IMR-90 (cell line): ENCODE measurements around the gene CCL14. TPM values are rescaled to one million over a fixed set of nuclear protein-coding genes. Genes with fewer than 3 reads are reported as not detected.

Experiments
- ATAC-seq: fragments of 200-7000 bp; cut with Tn5 transposase; 2 replicates; pipeline ENCODE4 v1.9.1; 2020; ENCODE audit warnings: low read depth, mild to moderate bottlenecking, moderate library complexity
- BruUV-seq: library from RNA; stranded (reverse); fragments of 400-500 nt; replicated peaks from 2 replicates; lab custom pipeline; 2021; lab: Mats Ljungman, UMichigan
- CTCF ChIA-PET: fragments of 300-600 bp; formaldehyde crosslinking; extraction: SDS; loops from one replicate; lab custom pipeline; 2021; ENCODE audit warnings: antibody characterized with exemption; lab: Yijun Ruan, JAX
- POLR2A ChIA-PET: fragments of 300-600 bp; sonication (Branson Sonifier 250); formaldehyde crosslinking; loops from one replicate; lab custom pipeline; 2022; ENCODE audit warnings: antibody characterized with exemption; ENCODE audit not compliant: unreplicated experiment; lab: Charles Lee
- DNase-seq: peaks from one replicate; pipeline ENCODE4 v3.0.0; 2013
- H2AFZ ChIP-seq: replicated peaks from 2 replicates; pipeline ENCODE3; 2013; ENCODE audit warnings: low read length, mild to moderate bottlenecking; ENCODE audit not compliant: poor library complexity
- H2AK5ac ChIP-seq: 2 replicates; pipeline ENCODE4 v1.6.1; 2013; ENCODE audit warnings: low read depth, low read length, inconsistent platforms
- H2AK9ac ChIP-seq: replicated peaks from 2 replicates; pipeline ENCODE3; 2013; ENCODE audit warnings: mild to moderate bottlenecking, low read depth, low read length, moderate library complexity; ENCODE audit not compliant: poor library complexity
- H2BK120ac ChIP-seq: 2 replicates; pipeline ENCODE4 v1.6.1; 2013; ENCODE audit warnings: low read depth, low read length, inconsistent platforms
- H2BK15ac ChIP-seq: 3 replicates; pipeline ENCODE4 v1.6.1; 2013; ENCODE audit warnings: low read depth, low read length, inconsistent platforms
- H2BK20ac ChIP-seq: 2 replicates; pipeline ENCODE4 v1.6.1; 2013; ENCODE audit warnings: low read depth, mild to moderate bottlenecking, inconsistent platforms, low read length, moderate library complexity
- H2BK5ac ChIP-seq: 2 replicates; pipeline ENCODE4 v1.6.1; 2013; ENCODE audit warnings: mild to moderate bottlenecking, low read depth, low read length, inconsistent platforms; ENCODE audit not compliant: poor library complexity, severe bottlenecking
- H3K14ac ChIP-seq: replicated peaks from 2 replicates; pipeline ENCODE4 v1.6.1; 2013; ENCODE audit warnings: low read depth, low read length, inconsistent platforms
- H3K18ac ChIP-seq: 2 replicates; pipeline ENCODE4 v1.6.1; 2013; ENCODE audit warnings: low read depth, low read length, control low read depth
- H3K23ac ChIP-seq: 2 replicates; pipeline ENCODE4 v1.6.1; 2013; ENCODE audit warnings: low read depth, low read length, inconsistent platforms
- H3K27ac ChIP-seq: 2 replicates; pipeline ENCODE4 v1.5.1; 2013; ENCODE audit warnings: mild to moderate bottlenecking, control low read depth, low read length; ENCODE audit not compliant: insufficient read depth
- H3K27me3 ChIP-seq: 2 replicates; pipeline ENCODE4 v1.6.1; 2013; ENCODE audit warnings: low read length; ENCODE audit not compliant: control insufficient read depth, insufficient read depth
- H3K36me3 ChIP-seq: 2 replicates; pipeline ENCODE4 v1.6.1; 2013; ENCODE audit warnings: low read length, mixed read lengths; ENCODE audit not compliant: control insufficient read depth, insufficient read depth
- H3K4ac ChIP-seq: 2 replicates; pipeline ENCODE4 v1.6.1; 2013; ENCODE audit warnings: low read depth, low read length, inconsistent platforms
- H3K4me1 ChIP-seq: 2 replicates; pipeline ENCODE4 v1.6.1; 2013; ENCODE audit warnings: low read length, mixed read lengths; ENCODE audit not compliant: control insufficient read depth, insufficient read depth
- H3K4me2 ChIP-seq: 2 replicates; pipeline ENCODE4 v1.6.1; 2013; ENCODE audit warnings: low read depth, mild to moderate bottlenecking, control low read depth, low read length, moderate library complexity
- H3K4me3 ChIP-seq: 2 replicates; pipeline ENCODE4 v1.5.1; 2013; ENCODE audit warnings: low read depth, mild to moderate bottlenecking, control low read depth, low read length, moderate library complexity; ENCODE audit not compliant: insufficient read depth
- H3K56ac ChIP-seq: 2 replicates; pipeline ENCODE4 v1.6.1; 2013; ENCODE audit warnings: low read length, inconsistent platforms; ENCODE audit not compliant: insufficient read depth; ENCODE audit errors: extremely low read depth
- H3K79me1 ChIP-seq, 2 experiments: 2 replicates each; pipeline ENCODE4 v1.6.1; 2013; ENCODE audit warnings: low read length in 2 of 2, inconsistent platforms in 1 of 2, low read depth in 1 of 2
- H3K9ac ChIP-seq: 2 replicates; pipeline ENCODE4 v1.6.1; 2013; ENCODE audit warnings: low read depth, low read length, control low read depth
- H3K9me1 ChIP-seq: 2 replicates; pipeline ENCODE4 v1.6.1; 2013; ENCODE audit warnings: low read length, inconsistent platforms; ENCODE audit not compliant: insufficient read depth
- H3K9me3 ChIP-seq: 2 replicates; pipeline ENCODE4 v1.6.1; 2013; ENCODE audit warnings: low read length; ENCODE audit not compliant: control insufficient read depth, insufficient read depth
- H4K20me1 ChIP-seq: 2 replicates; pipeline ENCODE4 v1.6.1; 2013; ENCODE audit warnings: low read length, inconsistent platforms; ENCODE audit not compliant: insufficient read depth
- H4K5ac ChIP-seq: 2 replicates; pipeline ENCODE4 v1.6.1; 2013; ENCODE audit warnings: mild to moderate bottlenecking, low read depth, low read length, control low read depth
- H4K8ac ChIP-seq, 2 experiments: 2 replicates each; pipeline ENCODE4 v1.6.1; 2013; ENCODE audit warnings: low read depth in 2 of 2, low read length in 2 of 2, control low read depth in 1 of 2, inconsistent platforms in 1 of 2
- H4K91ac ChIP-seq: 2 replicates; pipeline ENCODE4 v1.6.1; 2013; ENCODE audit warnings: low read depth, low read length, inconsistent platforms; ENCODE audit not compliant: insufficient read depth
- BHLHE40 ChIP-seq: fragments of 150-350 bp; IDR thresholded peaks from 2 replicates; pipeline ENCODE4 v1.6.1; 2016; ENCODE audit warnings: mild to moderate bottlenecking, low read depth, low read length
- CEBPB ChIP-seq: IDR thresholded peaks from 2 replicates; pipeline ENCODE4 v1.6.1; 2012; ENCODE audit warnings: low read depth, low read length, improper control_type of control experiment
- CHD1 ChIP-seq: IDR thresholded peaks from 2 replicates; pipeline ENCODE4 v1.6.1; 2012; ENCODE audit warnings: low read depth, low read length, improper control_type of control experiment
- CTCF ChIP-seq: conservative IDR thresholded peaks from 2 replicates; pipeline ENCODE4 v1.5.1; 2012; ENCODE audit warnings: mild to moderate bottlenecking, low read depth, low read length, improper control_type of control experiment
- ELK1 ChIP-seq: fragments of 150-350 bp; IDR thresholded peaks from 2 replicates; pipeline ENCODE4 v1.6.1; 2016; ENCODE audit warnings: low read depth, mild to moderate bottlenecking, low read length, moderate library complexity, borderline replicate concordance
- FOS ChIP-seq: fragments of 150-350 bp; IDR thresholded peaks from 2 replicates; pipeline ENCODE4 v1.6.1; 2016; ENCODE audit warnings: low read depth, low read length
- MAFK ChIP-seq: IDR thresholded peaks from 2 replicates; pipeline ENCODE4 v1.6.1; 2012; ENCODE audit warnings: low read depth, low read length, improper control_type of control experiment
- MAZ ChIP-seq: IDR thresholded peaks from 2 replicates; pipeline ENCODE4 v1.6.1; 2012; ENCODE audit warnings: low read depth, mild to moderate bottlenecking, low read length, improper control_type of control experiment, moderate library complexity, borderline replicate concordance
- MXI1 ChIP-seq: IDR thresholded peaks from 2 replicates; pipeline ENCODE4 v1.6.1; 2012; ENCODE audit warnings: low read depth, mild to moderate bottlenecking, low read length, moderate library complexity, borderline replicate concordance
- NFE2L2 ChIP-seq: fragments of 150-350 bp; IDR thresholded peaks from 2 replicates; pipeline ENCODE4 v1.6.1; 2016; ENCODE audit warnings: low read depth, mild to moderate bottlenecking, low read length
- POLR2A ChIP-seq: IDR thresholded peaks from 2 replicates; pipeline ENCODE4 v1.6.1; 2012; ENCODE audit warnings: mild to moderate bottlenecking, low read depth, low read length
- RAD21 ChIP-seq: IDR thresholded peaks from 2 replicates; pipeline ENCODE4 v1.6.1; 2012; ENCODE audit warnings: low read length, improper control_type of control experiment
- RCOR1 ChIP-seq: IDR thresholded peaks from 2 replicates; pipeline ENCODE4 v1.6.1; 2012; ENCODE audit warnings: mild to moderate bottlenecking, low read length, improper control_type of control experiment; ENCODE audit not compliant: insufficient replicate concordance
- RFX5 ChIP-seq: IDR thresholded peaks from 2 replicates; pipeline ENCODE4 v1.8.0; 2012; ENCODE audit warnings: low read depth, mild to moderate bottlenecking, low read length, moderate library complexity
- SMC3 ChIP-seq: fragments of 150-350 bp; IDR thresholded peaks from 2 replicates; pipeline ENCODE4 v1.6.1; 2016; ENCODE audit warnings: low read depth, mild to moderate bottlenecking, antibody characterized with exemption, low read length, moderate library complexity
- USF2 ChIP-seq: fragments of 150-350 bp; IDR thresholded peaks from 2 replicates; pipeline ENCODE4 v1.6.1; 2017; ENCODE audit warnings: mild to moderate bottlenecking, antibody characterized with exemption, low read length, low read depth
- WGBS, 2 experiments: methylation state at CpG; one replicate each; pipeline versions ENCODE4 v1.1.5 to v1.1.7; 2013; ENCODE audit warnings: missing lambda C conversion rate in 2 of 2; ENCODE audit not compliant: insufficient read length in 1 of 2; ENCODE audit errors: extremely low coverage in 2 of 2; 5-methylcytosine and 5-hydroxymethylcytosine counted together
- dilution Hi-C: fragments of 300-500 bp; cut with HindIII; formaldehyde crosslinking; loops from one replicate; pipeline ENCODE4 v1.14.3; 2018; ENCODE audit warnings: low sequenced_read_pairs; ENCODE audit not compliant: unreplicated experiment
- in situ Hi-C: fragments of 300-500 bp; cut with MboI; formaldehyde crosslinking; loops from 3 replicates; pipeline ENCODE4 v1.14.3; 2019; ENCODE audit warnings: low sequenced_read_pairs, inconsistent platforms, mixed read lengths
- intact Hi-C: fragments of 100-400 bp; cut with micrococcal nuclease; formaldehyde crosslinking; loops from 2 replicates; pipeline ENCODE4 v1.10.0; 2022
- polyA plus RNA-seq, 3 experiments: library from polyadenylated mRNA; depleted of rRNA; stranded (reverse); fragments of >200 nt; gene quantifications; 2 replicates each; pipeline ENCODE4 v1.2.3, GENCODE V29; 2012; ENCODE audit warnings: low replicate concordance in 1 of 3
- total RNA-seq: library from RNA; depleted of rRNA; stranded (reverse); fragments of >200 nt; gene quantifications from 2 replicates; pipeline ENCODE4 v1.2.3, GENCODE V29; 2012

Gene CCL14
- total and polyA plus RNA-seq, 2 of the 4 experiments (the other 2 are of a cell fraction) = not detected

- TF ChIP-seq MAZ = no peak
- TF ChIP-seq USF2 = no peak
- no peak for TF ChIP-seq ELK1
- no peak for TF ChIP-seq SMC3
- TF ChIP-seq NFE2L2 = no peak
- TF ChIP-seq CTCF = no peak
- no peak for TF ChIP-seq CEBPB
- TF ChIP-seq MXI1 = no peak
- no peak for TF ChIP-seq CHD1
- TF ChIP-seq BHLHE40 = no peak
- no peak for TF ChIP-seq FOS
- TF ChIP-seq RAD21 = no peak
- no peak for TF ChIP-seq MAFK
- TF ChIP-seq RCOR1 = no peak
- TF ChIP-seq RFX5 = no peak
- no peak for TF ChIP-seq POLR2A
- no peak overlapping the region for H2AFZ ChIP-seq
- H2AK5ac ChIP-seq = no peak overlapping the region
- H3K4me1 ChIP-seq = no peaks in the 10 kb centered on the region
- H3K56ac ChIP-seq = no peak overlapping the region
- no peaks in the 10 kb centered on the region for H3K9me1 ChIP-seq
- no peak overlapping the region for H2BK120ac ChIP-seq
- no peak overlapping the region for H4K91ac ChIP-seq
- H4K20me1 ChIP-seq = no peaks in the 10 kb centered on the region
- DNase-seq = no peak
- H4K8ac ChIP-seq = no peak overlapping the region
- H3K4ac ChIP-seq = no peak overlapping the region
- intact Hi-C loops (no loop called here), in situ Hi-C loops (no loop called here), dilution Hi-C loops (no loop called here)
- BruUV-seq = no TSS peak
- H3K14ac ChIP-seq = no peak overlapping the region
- no peak overlapping the region for H2AK9ac ChIP-seq
- H2BK20ac ChIP-seq = no peak overlapping the region
- no peak overlapping the region for H3K9ac ChIP-seq
- no peak overlapping the region for H3K27ac ChIP-seq
- H3K4me2 ChIP-seq = no peak overlapping the region
- no peak overlapping the region for H3K18ac ChIP-seq
- H3K9me3 ChIP-seq = no peaks in the 10 kb centered on the region
- WGBS, 2 experiments = no CpG with 5 or more reads among the region's 7 CpGs
- CTCF ChIA-PET = interaction anchor here (0.6 kb wide), 1 partner anchor 239 kb away, joined by 3 read pairs; no protein-coding TSS in a partner anchor
- POLR2A ChIA-PET = no interaction called here
- no peak overlapping the region for H3K4me3 ChIP-seq
- no peak overlapping the region for H3K23ac ChIP-seq
- no peak overlapping the region for H2BK15ac ChIP-seq
- no peak overlapping the region for H4K5ac ChIP-seq
- H3K79me1 ChIP-seq = no peaks in the 10 kb centered on the region
- H3K27me3 ChIP-seq = peaks cover 2% of the 10 kb centered on the region; the same call in 1 of the 2 replicates
- no peak overlapping the region for H2BK5ac ChIP-seq
- H3K36me3 ChIP-seq = no peaks in the 10 kb centered on the region
- ATAC-seq = no peak
Measured at GRCh38 chr17:35953720-35954119, 32.8 kb downstream of the CCL14 start.
